OCI-LY7 (cell line): ENCODE measurements around the gene LHPP. TPM values are rescaled to one million over a fixed set of nuclear protein-coding genes. Genes with fewer than 3 reads are reported as not detected.

Source experiments
- BruUV-seq: library from RNA; stranded (reverse); fragments of 400-500 nt; replicated peaks from 2 replicates; lab custom pipeline; 2021; lab: Mats Ljungman, UMichigan
- CTCF ChIA-PET: fragments of 300-600 bp; sonication (Branson Sonifier 250); formaldehyde crosslinking; loops from one replicate; lab custom pipeline; 2022; ENCODE audit warnings: antibody characterized with exemption; ENCODE audit not compliant: unreplicated experiment; lab: Charles Lee
- POLR2A ChIA-PET: fragments of 300-600 bp; sonication (Branson Sonifier 250); formaldehyde crosslinking; loops from one replicate; lab custom pipeline; 2022; ENCODE audit warnings: antibody characterized with exemption; lab: Charles Lee
- DNase-seq: peaks from one replicate; pipeline ENCODE4 v3.0.0-alpha.2; 2015; ENCODE audit warnings: low spot score
- H2AFZ ChIP-seq: fragments of 200-600 bp; sonication (generic), shearing (Covaris generic); 2 replicates; pipeline ENCODE4 v1.6.1; 2014; ENCODE audit warnings: mild to moderate bottlenecking, antibody characterized with exemption, low read length, moderate library complexity
- H3K27ac ChIP-seq: fragments of 200-600 bp; sonication (generic); 2 replicates; pipeline ENCODE4 v1.5.1; 2014; ENCODE audit warnings: mixed run types, low read depth, mild to moderate bottlenecking, moderate library complexity, low read length, inconsistent platforms; ENCODE audit not compliant: poor library complexity, severe bottlenecking
- H3K36me3 ChIP-seq: fragments of 200-600 bp; sonication (generic); 2 replicates; pipeline ENCODE4 v1.6.1; 2014; ENCODE audit warnings: mild to moderate bottlenecking, antibody characterized with exemption, low read length, moderate library complexity, mixed read lengths; ENCODE audit not compliant: insufficient read depth
- H3K4me1 ChIP-seq: fragments of 200-600 bp; sonication (generic); 2 replicates; pipeline ENCODE4 v1.5.1; 2014; ENCODE audit warnings: mild to moderate bottlenecking, low read length; ENCODE audit not compliant: insufficient read depth, poor library complexity, severe bottlenecking
- H3K4me2 ChIP-seq: fragments of 200-600 bp; sonication (generic); 2 replicates; pipeline ENCODE4 v1.6.1; 2014; ENCODE audit warnings: mild to moderate bottlenecking, low read length
- H3K4me3 ChIP-seq: fragments of 200-600 bp; sonication (generic); 2 replicates; pipeline ENCODE4 v1.5.1; 2014; ENCODE audit warnings: mild to moderate bottlenecking, low read depth, low read length; ENCODE audit not compliant: poor library complexity, severe bottlenecking
- H3K79me2 ChIP-seq: fragments of 200-600 bp; sonication (generic); 2 replicates; pipeline ENCODE4 v1.6.1; 2016; ENCODE audit warnings: low read depth, mild to moderate bottlenecking, low read length, moderate library complexity, mixed read lengths; ENCODE audit not compliant: insufficient read depth
- H3K9me2 ChIP-seq: fragments of 200-600 bp; sonication (generic); 2 replicates; pipeline ENCODE4 v1.6.1; 2016; ENCODE audit warnings: mild to moderate bottlenecking, low read length, mixed read lengths; ENCODE audit not compliant: insufficient read depth
- H3K9me3 ChIP-seq: fragments of 200-600 bp; sonication (generic); 2 replicates; pipeline ENCODE4 v1.6.1; 2014; ENCODE audit warnings: mild to moderate bottlenecking, mixed run types, low read length, mixed read lengths
- H4K20me1 ChIP-seq: fragments of 200-600 bp; sonication (generic); 2 replicates; pipeline ENCODE4 v1.6.1; 2014; ENCODE audit warnings: mild to moderate bottlenecking, antibody characterized with exemption, low read length, moderate library complexity, mixed read lengths; ENCODE audit not compliant: insufficient read depth
- EZH2phosphoT487 ChIP-seq: fragments of 200-600 bp; sonication (generic); IDR thresholded peaks from 2 replicates; pipeline ENCODE4 v1.6.1; 2018; ENCODE audit warnings: low read depth, borderline replicate concordance, mild to moderate bottlenecking, mixed run types, antibody characterized with exemption, low read length, moderate library complexity, mixed read lengths
- intact Hi-C: fragments of 100-400 bp; cut with micrococcal nuclease; formaldehyde crosslinking; loops from one replicate; pipeline ENCODE4 v1.10.0; 2022; ENCODE audit not compliant: unreplicated experiment
- total RNA-seq, 2 experiments: library from RNA; depleted of rRNA in 1 of 2; stranded (reverse); fragments of >200 nt in 1 of 2; shearing (Covaris generic) in 1 of 2; gene quantifications; 2 replicates each; pipeline ENCODE4 v1.2.3, GENCODE V29; 2014 to 2022
- TF ChIP-seq, protein P1 (sequence below): fragments of 200-600 bp; sonication (generic); conservative IDR thresholded peaks from 2 replicates; pipeline ENCODE4 v1.5.1; 2014; ENCODE audit warnings: mild to moderate bottlenecking, antibody characterized with exemption, low read length, moderate library complexity, mixed read lengths

Gene LHPP
- total RNA-seq, 2 experiments from 2014 or later: 30.3 to 65.2 TPM

DNA sequence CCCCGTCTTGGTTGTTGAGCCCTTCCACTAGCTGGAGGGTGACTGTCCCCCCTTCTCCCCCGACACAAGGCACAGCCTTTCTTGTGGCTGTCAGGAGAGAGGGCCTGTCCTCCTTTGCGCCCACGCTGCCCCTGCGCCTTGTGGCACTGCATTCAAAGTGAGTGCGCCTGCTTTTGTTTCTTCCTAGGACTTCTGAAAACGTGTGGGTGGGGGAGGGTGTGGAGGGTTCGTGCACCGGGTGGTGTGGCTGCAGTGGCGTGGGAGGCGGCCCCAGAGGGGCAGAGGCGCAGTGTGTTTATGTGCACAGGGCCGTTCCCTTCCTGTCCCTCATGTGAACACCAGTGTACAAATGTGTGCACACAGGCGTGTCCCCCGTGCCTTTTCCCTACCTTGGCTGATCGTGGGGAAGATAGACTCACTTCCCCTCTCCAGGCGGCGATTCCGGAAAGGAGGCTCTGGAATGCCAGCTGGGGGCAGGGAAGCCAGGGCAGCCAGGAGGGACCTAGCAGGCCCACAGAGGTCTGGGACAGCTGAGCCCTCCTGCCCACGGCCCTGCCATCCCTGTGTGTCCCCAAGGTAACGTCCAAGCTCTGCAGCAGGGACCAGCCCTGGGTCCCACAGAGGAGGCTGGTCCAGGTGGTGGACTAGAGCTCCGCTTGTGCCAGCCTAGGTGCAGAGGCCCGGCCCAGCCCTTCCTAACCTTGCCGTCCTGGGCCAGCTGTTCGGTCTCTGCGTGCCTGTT, 88.8 kb downstream of the LHPP start:
- no TSS peak for BruUV-seq
- CTCF ChIA-PET: no interaction called here

DNA sequence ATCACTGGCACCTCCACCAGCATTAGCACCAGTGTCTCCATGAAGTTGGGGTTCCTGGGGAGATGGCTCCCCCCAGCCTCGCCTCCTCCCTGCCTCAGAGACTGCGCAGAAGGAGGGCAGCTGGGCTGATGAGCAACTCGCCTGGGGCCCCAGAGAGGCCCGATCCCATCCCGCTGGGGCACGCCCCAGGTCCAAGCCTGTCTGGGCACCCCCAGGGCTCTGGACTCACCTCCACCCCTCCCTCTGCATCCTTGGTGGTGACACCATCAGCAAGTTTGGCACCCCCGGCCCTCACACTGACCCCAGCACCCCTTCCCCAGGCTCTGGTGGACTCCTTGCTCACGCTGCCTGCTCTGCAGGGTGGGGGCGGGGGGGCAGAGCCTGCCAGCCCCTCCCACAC, 89.5 kb downstream of the LHPP start:
- Histone ChIP-seq H3K9me3 (no peaks in the 10 kb centered on the region), H3K4me3 (no peak overlapping the region), H3K79me2 (no peaks in the 10 kb centered on the region; the same call in 1 of the 2 replicates), H3K36me3 (no peaks in the 10 kb centered on the region), H2AFZ (no peak overlapping the region), H3K27ac (no peak overlapping the region), H3K4me1 (peaks cover 56% of the 10 kb centered on the region), H3K4me2 (peak overlapping the region; percentile 41; the same call in 1 of the 2 replicates), H4K20me1 (no peaks in the 10 kb centered on the region), H3K9me2 (no peaks in the 10 kb centered on the region)
- BruUV-seq: no TSS peak
- POLR2A ChIA-PET: interaction anchor here (0.9 to 1.2 kb wide), 2 partner anchors 9 to 50 kb away, joined by 3 read pairs; no protein-coding TSS in a partner anchor
- DNase-seq: no peak
- intact Hi-C loops: no loop called here
- CTCF ChIA-PET: interaction anchor here (0.7 kb wide), 1 partner anchor 45 kb away, joined by 3 read pairs; no protein-coding TSS in a partner anchor
- TF ChIP-seq EZH2phosphoT487: no peak
- TF ChIP-seq, protein P1, sequence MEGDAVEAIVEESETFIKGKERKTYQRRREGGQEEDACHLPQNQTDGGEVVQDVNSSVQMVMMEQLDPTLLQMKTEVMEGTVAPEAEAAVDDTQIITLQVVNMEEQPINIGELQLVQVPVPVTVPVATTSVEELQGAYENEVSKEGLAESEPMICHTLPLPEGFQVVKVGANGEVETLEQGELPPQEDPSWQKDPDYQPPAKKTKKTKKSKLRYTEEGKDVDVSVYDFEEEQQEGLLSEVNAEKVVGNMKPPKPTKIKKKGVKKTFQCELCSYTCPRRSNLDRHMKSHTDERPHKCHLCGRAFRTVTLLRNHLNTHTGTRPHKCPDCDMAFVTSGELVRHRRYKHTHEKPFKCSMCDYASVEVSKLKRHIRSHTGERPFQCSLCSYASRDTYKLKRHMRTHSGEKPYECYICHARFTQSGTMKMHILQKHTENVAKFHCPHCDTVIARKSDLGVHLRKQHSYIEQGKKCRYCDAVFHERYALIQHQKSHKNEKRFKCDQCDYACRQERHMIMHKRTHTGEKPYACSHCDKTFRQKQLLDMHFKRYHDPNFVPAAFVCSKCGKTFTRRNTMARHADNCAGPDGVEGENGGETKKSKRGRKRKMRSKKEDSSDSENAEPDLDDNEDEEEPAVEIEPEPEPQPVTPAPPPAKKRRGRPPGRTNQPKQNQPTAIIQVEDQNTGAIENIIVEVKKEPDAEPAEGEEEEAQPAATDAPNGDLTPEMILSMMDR: no peak

More for the DNA sequence above, 88.8 kb downstream of the LHPP start:
- no peak for DNase-seq
- no peaks in the 10 kb centered on the region for H3K9me2 ChIP-seq
- no peak for TF ChIP-seq EZH2phosphoT487
- TF ChIP-seq, protein P1: no peak
- H2AFZ ChIP-seq: no peak overlapping the region
- H3K9me3 ChIP-seq: no peaks in the 10 kb centered on the region
- POLR2A ChIA-PET: interaction anchor here (0.8 kb wide), 1 partner anchor 49 kb away, joined by 3 read pairs; no protein-coding TSS in a partner anchor
- H3K36me3 ChIP-seq: no peaks in the 10 kb centered on the region
- intact Hi-C loops: no loop called here
- peaks cover 62% of the 10 kb centered on the region for H3K4me1 ChIP-seq
- peak overlapping the region; percentile 41 for H3K4me2 ChIP-seq
- no peaks in the 10 kb centered on the region; the same call in 1 of the 2 replicates for H3K79me2 ChIP-seq
- H4K20me1 ChIP-seq: no peaks in the 10 kb centered on the region
- no peak overlapping the region for H3K27ac ChIP-seq
- H3K4me3 ChIP-seq: peak overlapping the region; percentile 17
